Measurements from ENCODE around the gene C4orf33. TPM values are rescaled to one million over a fixed set of nuclear protein-coding genes. Genes with fewer than 3 reads are reported as not detected.

C4orf33 gene
- total RNA-seq, 1 experiment from 2014 or later, result 8.6 TPM

DNA sequence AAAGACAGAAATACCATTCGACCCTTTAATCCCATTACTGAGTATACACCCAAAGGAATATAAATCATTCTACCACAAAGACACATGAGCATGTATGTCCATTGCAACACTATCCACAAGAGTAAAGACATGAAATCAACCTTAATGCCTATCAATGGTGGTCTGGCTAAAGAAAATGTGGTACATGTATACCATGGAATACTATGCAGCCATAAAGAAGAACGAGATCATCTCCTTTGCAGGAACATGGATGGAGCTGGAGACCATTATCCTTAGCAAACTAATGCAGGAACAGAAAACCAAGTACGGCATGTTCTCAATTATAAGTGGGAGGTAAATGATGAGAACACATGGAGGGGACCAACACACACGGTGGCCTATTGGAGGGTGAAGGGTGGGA, 10.5 kb upstream of the C4orf33 start (continued):
- TF ChIP-seq, protein P1, sequence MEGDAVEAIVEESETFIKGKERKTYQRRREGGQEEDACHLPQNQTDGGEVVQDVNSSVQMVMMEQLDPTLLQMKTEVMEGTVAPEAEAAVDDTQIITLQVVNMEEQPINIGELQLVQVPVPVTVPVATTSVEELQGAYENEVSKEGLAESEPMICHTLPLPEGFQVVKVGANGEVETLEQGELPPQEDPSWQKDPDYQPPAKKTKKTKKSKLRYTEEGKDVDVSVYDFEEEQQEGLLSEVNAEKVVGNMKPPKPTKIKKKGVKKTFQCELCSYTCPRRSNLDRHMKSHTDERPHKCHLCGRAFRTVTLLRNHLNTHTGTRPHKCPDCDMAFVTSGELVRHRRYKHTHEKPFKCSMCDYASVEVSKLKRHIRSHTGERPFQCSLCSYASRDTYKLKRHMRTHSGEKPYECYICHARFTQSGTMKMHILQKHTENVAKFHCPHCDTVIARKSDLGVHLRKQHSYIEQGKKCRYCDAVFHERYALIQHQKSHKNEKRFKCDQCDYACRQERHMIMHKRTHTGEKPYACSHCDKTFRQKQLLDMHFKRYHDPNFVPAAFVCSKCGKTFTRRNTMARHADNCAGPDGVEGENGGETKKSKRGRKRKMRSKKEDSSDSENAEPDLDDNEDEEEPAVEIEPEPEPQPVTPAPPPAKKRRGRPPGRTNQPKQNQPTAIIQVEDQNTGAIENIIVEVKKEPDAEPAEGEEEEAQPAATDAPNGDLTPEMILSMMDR (IDR thresholded peaks at IDR 0.05 in 2 of 3, conservative IDR thresholded peaks at IDR 0.05 in 1 of 3; ENCODE audit: borderline replicate concordance in 1 of 3, insufficient read depth in 1 of 3, low read depth in 2 of 3, low read length in 2 of 3), result no peak

DNA sequence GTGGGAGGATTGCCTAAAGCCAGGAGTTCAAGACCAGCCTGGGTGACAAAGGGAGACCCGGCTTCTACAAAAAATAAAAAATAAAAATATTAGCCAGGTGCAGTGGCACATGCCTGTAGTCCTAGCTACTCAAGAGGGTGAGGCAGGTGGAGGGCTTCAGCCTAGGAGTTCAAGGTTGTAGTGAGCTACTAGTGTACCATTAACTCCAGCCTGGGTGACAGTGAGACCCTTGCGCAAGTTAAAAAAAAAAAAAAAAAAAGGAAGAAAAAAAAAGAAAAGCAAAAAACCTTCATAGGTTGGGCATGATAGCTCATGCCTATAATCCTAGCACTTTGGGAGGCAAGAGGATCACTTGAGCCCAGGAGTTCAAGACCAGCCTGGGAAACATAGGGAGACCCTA, 8.4 kb upstream of the C4orf33 start:
- ATAC-seq, result no peak
- Histone ChIP-seq H3K9me3 (ENCODE audit: control insufficient read depth in 1 of 2, insufficient read depth in 1 of 2, low read depth in 1 of 2, low read length in 2 of 2) (no peaks in the 10 kb centered on the region), H3K27ac (ENCODE audit: low read depth, low read length) (no peak overlapping the region), H3K79me2 (ENCODE audit: insufficient read depth, low read length) (peaks cover 93% of the 10 kb centered on the region), H3K9ac (ENCODE audit: low read length) (no peak overlapping the region), H3K4me2 (ENCODE audit: low read length) (no peak overlapping the region), H3K9me2 (ENCODE audit: insufficient read depth) (no peaks in the 10 kb centered on the region), H3K4me3 (replicated peaks in 1 of 2; ENCODE audit: low read depth in 1 of 2, low read length in 2 of 2) (no peak overlapping the region), H3K36me3 (ENCODE audit: control insufficient read depth in 1 of 2, insufficient read depth in 2 of 2, low read length in 2 of 2) (0 out of 4 replicates have a peak, but pooled peaks cover 0 to 3% of the 10 kb centered on the region in 2 experiments), H3K4me1 (ENCODE audit: control insufficient read depth in 1 of 2, insufficient read depth in 2 of 2, low read length in 2 of 2) (peaks cover 2 to 5% of the 10 kb centered on the region in 2 experiments; a peak in 3 of 4 replicates), H3K27me3 (ENCODE audit: insufficient read depth, low read length) (no peaks in the 10 kb centered on the region), H2AFZ (ENCODE audit: low read depth, low read length, poor library complexity, severe bottlenecking) (no peak overlapping the region), H4K20me1 (ENCODE audit: insufficient read depth) (0 out of 2 replicates have a peak, but pooled peaks cover 5% of the 10 kb centered on the region)
- TF ChIP-seq ZFX (IDR thresholded peaks at IDR 0.05), result no peak
- no TSS peak for BruUV-seq (replicated peaks)
- RAD21 ChIA-PET (ENCODE audit: low non-redundant PET in 1 of 2, low total read pairs in 2 of 2, uncharacterized antibody in 2 of 2, unreplicated experiment in 2 of 2), result interaction anchor here in 1 of 2 experiments (0.9 kb wide), 1 partner anchor 1404 kb away, joined by 3 read pairs; no protein-coding TSS in a partner anchor
- CTCF ChIA-PET, result no interaction called here
- POLR2A ChIA-PET, result no interaction called here
- intact Hi-C loops (cut with micrococcal nuclease), result no loop called here
- no peak for DNase-seq (ENCODE audit: low read depth, low spot score)

DNA sequence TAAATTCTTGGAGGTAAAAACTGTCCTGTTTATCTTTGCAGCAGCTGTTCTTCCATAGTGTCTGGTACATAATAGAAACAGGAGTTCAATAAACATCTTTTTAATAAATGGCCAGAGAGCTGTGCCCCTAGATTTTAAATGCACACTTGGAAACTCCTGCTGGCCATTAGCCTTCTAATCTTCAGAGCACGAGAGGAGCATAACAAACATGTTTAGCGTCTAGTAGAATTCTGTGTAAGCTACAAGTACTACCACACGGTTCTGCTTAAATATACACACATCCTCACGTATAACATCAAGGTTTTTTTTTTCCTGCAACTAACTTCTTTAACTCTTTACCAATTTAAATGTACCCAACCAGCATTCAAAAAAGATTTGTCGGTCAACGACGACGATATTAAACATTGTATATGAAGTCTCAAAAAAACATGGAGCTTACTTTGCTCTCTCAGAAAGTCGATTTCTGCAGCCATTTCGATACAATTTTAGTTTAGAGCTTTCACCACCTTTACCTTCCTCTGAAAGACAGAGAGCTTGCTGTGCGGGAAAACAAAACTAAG, 3.2 kb upstream of the C4orf33 start:
- Histone ChIP-seq H3K9me3 (ENCODE audit: control insufficient read depth in 1 of 2, insufficient read depth in 1 of 2, low read depth in 1 of 2, low read length in 2 of 2) (no peaks in the 10 kb centered on the region), H3K9me2 (ENCODE audit: insufficient read depth) (no peaks in the 10 kb centered on the region), H3K27ac (ENCODE audit: low read depth, low read length) (peak overlapping the region; percentile 54), H3K79me2 (ENCODE audit: insufficient read depth, low read length) (peaks cover 47% of the 10 kb centered on the region), H2AFZ (ENCODE audit: low read depth, low read length, poor library complexity, severe bottlenecking) (no peak overlapping the region), H3K36me3 (ENCODE audit: control insufficient read depth in 1 of 2, insufficient read depth in 2 of 2, low read length in 2 of 2) (no peaks in the 10 kb centered on the region), H3K4me3 (replicated peaks in 1 of 2; ENCODE audit: low read depth in 1 of 2, low read length in 2 of 2) (peak overlapping the region; percentile 86 to 91), H3K27me3 (ENCODE audit: insufficient read depth, low read length) (no peaks in the 10 kb centered on the region), H3K4me1 (ENCODE audit: control insufficient read depth in 1 of 2, insufficient read depth in 2 of 2, low read length in 2 of 2) (peaks cover 2 to 18% of the 10 kb centered on the region in 2 experiments; a peak in 3 of 4 replicates), H4K20me1 (ENCODE audit: insufficient read depth) (no peaks in the 10 kb centered on the region), H3K4me2 (ENCODE audit: low read length) (peak overlapping the region; percentile 82), H3K9ac (ENCODE audit: low read length) (peak overlapping the region; percentile 83)
- CTCF ChIA-PET, result no interaction called here
- no peak for DNase-seq (ENCODE audit: low read depth, low spot score)
- TF ChIP-seq SRF (IDR thresholded peaks at IDR 0.05; ENCODE audit: low read depth) (no peak), ELF1 (IDR thresholded peaks at IDR 0.05; ENCODE audit: borderline replicate concordance, low read depth) (no peak), RAD21 (IDR thresholded peaks at IDR 0.05; ENCODE audit: low read depth) (no peak), EZH2 (IDR thresholded peaks at IDR 0.05) (no peak)
- intact Hi-C loops (cut with micrococcal nuclease), result no loop called here
- TSS peak; percentile 69 for BruUV-seq (replicated peaks)
- POLR2A ChIA-PET, result interaction anchor here (1.0 to 1.4 kb wide), 2 partner anchors 16 to 219 kb away, joined by 4 to 5 read pairs; no protein-coding TSS in a partner anchor
- ATAC-seq, result no peak
- RAD21 ChIA-PET (ENCODE audit: low non-redundant PET in 1 of 2, low total read pairs in 2 of 2, uncharacterized antibody in 2 of 2, unreplicated experiment in 2 of 2), result no interaction called here
